ENCODE data around the gene PRDM16. TPM values are rescaled to one million over a fixed set of nuclear protein-coding genes. Genes with fewer than 3 reads are reported as not detected.

Gene PRDM16
- total and polyA plus RNA-seq, 4 donors = 0.05 to 0.67 (median 0.19) TPM

- TF ChIP-seq REST (IDR thresholded peaks at IDR 0.05) = no peak
Measured at GRCh38 chr1:3420218-3420951, 351.4 kb downstream of the PRDM16 start (continued).

- no peak for DNase-seq (ENCODE audit: low spot score)
- WGBS = 83% methylated on average over 14 of the region's 14 CpGs
- Histone ChIP-seq H3K27me3 (ENCODE audit: control insufficient read depth in 4 of 4, insufficient read depth in 4 of 4, low read length in 3 of 4) (peaks cover 0 to 6% (median 0%) of the 10 kb centered on the region in 4 donors), H3K27ac (ENCODE audit: low read depth in 1 of 2, low read length in 2 of 2) (no peak overlapping the region), H3K4me3 (ENCODE audit: low read depth in 1 of 3, low read length in 3 of 3) (no peak overlapping the region), H3K4me1 (ENCODE audit: control insufficient read depth in 4 of 4, insufficient read depth in 4 of 4, low read length in 3 of 4) (peaks cover 0 to 5% (median 0%) of the 10 kb centered on the region in 4 donors), H3K9ac (ENCODE audit: low read depth in 1 of 2, low read length in 2 of 2) (no peak overlapping the region), H3K36me3 (ENCODE audit: control insufficient read depth in 4 of 4, insufficient read depth in 3 of 4, low read depth in 1 of 4, low read length in 3 of 4) (no peaks in the 10 kb centered on the region), H3K9me3 (ENCODE audit: control insufficient read depth in 4 of 4, low read length in 3 of 4) (no peaks in the 10 kb centered on the region)
- TF ChIP-seq RXRA (IDR thresholded peaks at IDR 0.05) (no peak), MAX (IDR thresholded peaks at IDR 0.05) (no peak), HNF4A (conservative IDR thresholded peaks at IDR 0.05) (no peak), HNF4G (IDR thresholded peaks at IDR 0.05) (no peak), GABPA (IDR thresholded peaks at IDR 0.05 in 1 of 2, conservative IDR thresholded peaks at IDR 0.05 in 1 of 2) (no peak), ZBTB33 (IDR thresholded peaks at IDR 0.05) (no peak), JUND (IDR thresholded peaks at IDR 0.05) (no peak), REST (IDR thresholded peaks at IDR 0.05) (no peak), YY1 (IDR thresholded peaks at IDR 0.05) (no peak), RAD21 (IDR thresholded peaks at IDR 0.05) (no peak), SP1 (IDR thresholded peaks at IDR 0.05) (no peak), FOXA1 (IDR thresholded peaks at IDR 0.05) (no peak)
Measured at GRCh38 chr1:3422638-3423037, 353.6 kb downstream of the PRDM16 start.
